ENCODE data around the gene COL4A2. TPM values are rescaled to one million over a fixed set of nuclear protein-coding genes. Genes with fewer than 3 reads are reported as not detected.

Gene COL4A2
- total and polyA plus RNA-seq, 11 donors = 92.4 to 377 (median 166) TPM

DNA sequence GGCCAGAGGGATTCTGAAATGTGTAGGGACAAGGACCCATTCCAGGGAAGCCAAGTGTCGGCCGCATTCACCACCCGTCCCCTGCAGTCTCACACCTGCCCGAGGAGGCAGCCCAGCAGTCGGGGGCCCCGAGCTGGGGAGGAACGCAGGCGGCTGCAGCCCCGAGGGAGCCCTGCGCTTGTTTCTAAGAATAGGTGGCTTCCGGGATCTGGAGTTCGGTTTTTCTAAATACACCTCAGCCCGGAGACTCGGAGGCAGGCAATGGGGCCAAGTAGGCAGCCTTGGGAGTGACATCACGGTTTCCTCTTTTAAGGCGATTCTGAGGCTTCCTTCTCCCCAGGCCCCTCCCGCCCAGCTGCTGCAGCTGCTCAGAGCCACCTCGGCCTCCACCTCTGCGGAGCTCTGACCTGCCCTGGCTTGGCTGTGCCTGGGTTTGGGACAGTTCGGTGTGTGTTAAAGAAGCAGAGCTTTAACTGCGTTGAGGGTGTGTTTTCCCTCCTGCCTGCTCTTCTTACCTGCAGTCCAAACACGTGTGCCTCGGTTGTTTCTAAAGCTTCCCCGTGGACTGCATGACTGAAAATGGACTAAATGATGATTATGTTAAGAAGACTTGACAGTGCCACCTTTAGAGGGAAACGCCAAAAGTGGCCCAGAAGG lies 80.5 kb downstream of the COL4A2 start:
- 2 to 8% (median 5%) methylated on average over 21 to 25 of the region's 25 CpGs for whole genome bisulfite sequencing, 4 donors

GRCh38 chr13:110388108-110388943 lies 81.2 kb downstream of the COL4A2 start:
- Histone ChIP-seq H3K27ac (peak overlapping the region; percentile 36 to 93 (median 86)), H3K27me3 (peaks cover 0 to 4% (median 0%) of the 10 kb centered on the region in 9 donors), H3K36me3 (peaks cover 0 to 6% (median 0%) of the 10 kb centered on the region in 9 donors), H3K4me3 (peak overlapping the region in 9 of 12 donors; percentile 6 to 47 (median 28)), H3K9me3 (no peaks in the 10 kb centered on the region), H3K4me1 (peaks cover 0 to 64% (median 46%) of the 10 kb centered on the region in 12 donors)
- intact Hi-C loops (cut with DNase I) = no loop called here
- 14 to 30% (median 20%) methylated on average over 17 to 19 of the region's 19 CpGs for WGBS, 4 donors
- DNase-seq = peak; percentile 58 to 84 (median 71)
- ATAC-seq = peak; percentile 44 to 80 (median 74)
- no peak for TF ChIP-seq CTCF (IDR thresholded peaks at IDR 0.05)
- TF ChIP-seq POLR2A (IDR thresholded peaks at IDR 0.05) = peak in 1 of 2 donors; percentile 26

More for the DNA sequence above, 80.5 kb downstream of the COL4A2 start:
- H3K27ac ChIP-seq = peak overlapping the region; percentile 36 to 93 (median 86)
- H3K27me3 ChIP-seq = peaks cover 0 to 4% (median 0%) of the 10 kb centered on the region in 9 donors
- peak overlapping the region in 10 of 12 donors; percentile 3 to 47 (median 26) for H3K4me3 ChIP-seq
- peak; percentile 54 to 85 (median 72) for ATAC-seq
- H3K9me3 ChIP-seq = no peaks in the 10 kb centered on the region
- intact Hi-C loops (cut with DNase I) = no loop called here
- peaks cover 0 to 57% (median 40%) of the 10 kb centered on the region in 12 donors for H3K4me1 ChIP-seq
- peaks cover 0 to 6% (median 0%) of the 10 kb centered on the region in 9 donors for H3K36me3 ChIP-seq
- TF ChIP-seq CTCF (IDR thresholded peaks at IDR 0.05) = peak in 1 of 12 donors; percentile 7
- no peak for TF ChIP-seq POLR2A (IDR thresholded peaks at IDR 0.05)
- DNase-seq = peak; percentile 71 to 84 (median 80)

DNA sequence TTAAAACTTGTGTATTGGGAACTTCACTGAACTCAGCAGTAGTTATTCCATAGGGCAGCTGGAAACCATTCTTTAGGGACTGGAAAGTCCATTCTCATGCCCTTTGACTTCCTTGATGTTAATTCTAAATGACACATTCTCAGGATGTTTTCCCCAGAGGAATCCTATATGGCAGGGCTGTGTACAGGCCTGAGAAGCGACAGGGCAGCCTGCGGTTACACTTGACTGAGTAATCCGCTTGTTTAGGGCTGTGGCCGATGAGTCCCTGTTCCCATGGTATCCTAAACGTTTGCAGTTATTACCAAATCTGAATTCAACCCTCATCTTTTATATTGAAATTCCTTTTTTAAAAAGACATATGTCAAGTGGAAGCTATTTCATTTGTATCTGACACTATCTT lies 83.5 kb downstream of the COL4A2 start:
- H3K4me3 ChIP-seq = no peak overlapping the region
- H3K36me3 ChIP-seq = peaks cover 0 to 3% (median 0%) of the 10 kb centered on the region in 9 donors
- WGBS, 4 donors = 81 to 88% (median 84%) methylated on average over 5 of the region's 5 CpGs
- H3K4me1 ChIP-seq = peaks cover 0 to 71% (median 47%) of the 10 kb centered on the region in 12 donors
- intact Hi-C loops (cut with DNase I) = no loop called here
- ATAC-seq (no peak), DNase-seq (no peak)
- H3K27ac ChIP-seq = peak overlapping the region in 10 of 12 donors; percentile 7 to 93 (median 66)
- TF ChIP-seq CTCF (IDR thresholded peaks at IDR 0.05) (no peak), POLR2A (IDR thresholded peaks at IDR 0.05) (no peak)
- H3K9me3 ChIP-seq = no peaks in the 10 kb centered on the region
- peaks cover 0 to 4% (median 0%) of the 10 kb centered on the region in 9 donors for H3K27me3 ChIP-seq

DNA sequence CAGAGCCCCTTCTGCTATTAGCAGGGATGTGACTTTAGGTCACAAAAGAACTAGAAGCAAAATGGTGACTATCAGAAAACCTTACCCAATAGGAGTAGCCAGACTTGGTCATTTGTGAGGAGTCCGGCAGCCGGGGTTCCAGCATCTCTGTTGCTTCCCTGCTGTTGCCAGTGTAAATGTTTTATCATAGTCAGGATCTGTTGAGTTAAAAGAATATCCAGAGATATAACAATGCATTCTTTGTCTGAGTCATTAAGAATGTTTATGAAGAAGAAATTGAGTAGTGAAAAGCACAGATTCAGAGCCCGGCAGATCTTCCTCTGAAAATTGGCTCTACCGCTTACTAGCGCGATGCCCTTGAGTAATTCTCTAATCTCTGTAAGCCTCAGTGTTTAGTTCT lies 84.2 kb downstream of the COL4A2 start:
- H3K36me3 ChIP-seq = peaks cover 0 to 3% (median 0%) of the 10 kb centered on the region in 9 donors
- peaks cover 0 to 78% (median 51%) of the 10 kb centered on the region in 12 donors for H3K4me1 ChIP-seq
- WGBS, 4 donors = 92 to 95% (median 93%) methylated on average over 6 of the region's 6 CpGs
- ATAC-seq = no peak
- peaks cover 0 to 4% (median 0%) of the 10 kb centered on the region in 9 donors for H3K27me3 ChIP-seq
- TF ChIP-seq POLR2A (IDR thresholded peaks at IDR 0.05) = no peak
- intact Hi-C loops (cut with DNase I) = no loop called here
- DNase-seq = no peak
- H3K9me3 ChIP-seq = no peaks in the 10 kb centered on the region
- no peak overlapping the region for H3K4me3 ChIP-seq
- H3K27ac ChIP-seq = peak overlapping the region in 10 of 12 donors; percentile 7 to 93 (median 67)
